GM19324 (cell line): ENCODE measurements around the gene LACTBL1.
"Not testable (repeated sequence)": the region's sequence is repeated elsewhere in the genome, so short reads cannot be mapped to it uniquely, and the experiment has no call there.

Experiments
- ATAC-seq: cut with Tn5 transposase; IDR thresholded peaks from one replicate; pipeline ENCODE4 v1.9.1; 2021; ENCODE audit warnings: mild to moderate bottlenecking, moderate library complexity; ENCODE audit not compliant: unreplicated experiment, low FRiP score

The LACTBL1 gene

DNA sequence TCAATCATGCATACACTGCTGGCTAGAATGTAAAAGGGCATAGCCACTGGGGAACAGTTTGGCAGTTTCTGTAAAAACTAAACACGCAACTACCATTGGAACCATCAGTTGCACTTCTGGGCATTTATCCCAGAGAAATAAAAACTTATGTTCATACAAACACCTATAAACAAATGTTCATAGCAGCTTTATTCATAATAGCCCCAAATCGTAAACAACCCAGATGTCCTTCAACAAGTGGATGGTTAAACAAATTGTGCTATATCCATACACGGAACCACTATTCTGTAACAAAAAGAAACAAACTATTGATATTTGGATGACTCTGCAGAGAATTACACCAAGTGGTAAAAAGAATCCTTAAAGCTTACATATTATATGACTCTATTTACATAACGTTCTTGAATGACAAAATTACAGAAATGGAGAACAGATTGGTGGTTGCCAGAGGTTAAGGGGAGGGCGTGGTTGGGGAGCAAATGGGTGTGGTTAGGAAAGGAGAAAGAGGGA, 22.8 kb downstream of the LACTBL1 start:
- no peak for ATAC-seq

DNA sequence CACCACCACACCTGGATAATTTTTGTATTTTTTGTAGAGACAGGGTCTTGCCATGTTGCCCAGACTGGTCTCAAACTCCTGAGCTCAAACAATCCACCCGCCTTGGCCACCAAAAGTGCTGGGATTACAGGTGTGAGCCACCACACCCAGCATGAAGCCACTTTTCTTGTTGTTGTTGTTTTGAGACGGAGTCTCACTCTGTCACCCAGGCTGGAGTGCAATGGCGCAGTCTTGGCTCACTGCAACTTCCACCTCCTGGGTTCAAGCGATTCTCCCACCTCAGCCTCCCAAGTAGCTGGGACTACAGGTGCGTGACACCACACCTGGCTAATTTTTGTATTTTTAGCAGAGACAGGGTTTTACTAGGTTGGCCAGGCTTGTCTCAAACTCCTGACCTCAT, 27.5 kb downstream of the LACTBL1 start:
- ATAC-seq: not testable (repeated sequence)

DNA sequence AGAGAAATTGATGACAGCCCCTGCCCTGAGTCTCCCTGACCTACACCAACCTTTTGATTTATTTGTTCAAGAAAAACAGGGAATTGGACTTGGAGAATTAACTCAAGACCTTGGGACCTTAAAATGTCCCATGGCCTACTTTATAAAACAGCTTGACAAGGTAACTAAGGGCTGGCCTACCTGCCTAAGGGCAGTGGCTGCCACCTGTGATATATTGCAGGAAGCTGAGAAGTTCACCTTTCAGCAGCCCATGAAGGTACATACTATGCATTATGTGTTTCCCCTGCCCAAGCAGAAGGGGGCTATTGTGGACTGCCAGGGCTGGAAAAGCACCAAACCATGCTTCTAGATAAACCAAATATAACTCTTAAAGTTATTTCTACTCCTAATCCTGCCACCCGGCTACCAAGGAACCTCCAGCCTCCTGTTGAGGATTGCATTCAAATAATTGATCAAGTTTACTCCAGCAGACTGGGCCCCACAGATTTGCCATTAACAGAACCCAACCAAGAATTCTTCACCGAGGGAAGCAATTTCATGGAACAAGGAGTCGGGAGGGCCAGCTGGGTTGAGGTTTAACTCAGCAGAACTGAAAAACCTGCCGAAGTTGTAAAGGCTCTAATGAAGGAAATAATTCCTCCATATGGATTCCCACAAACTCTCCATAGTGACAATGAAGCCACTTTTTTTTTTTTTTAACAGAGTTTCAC, 28.2 kb downstream of the LACTBL1 start:
- no peak for ATAC-seq

DNA sequence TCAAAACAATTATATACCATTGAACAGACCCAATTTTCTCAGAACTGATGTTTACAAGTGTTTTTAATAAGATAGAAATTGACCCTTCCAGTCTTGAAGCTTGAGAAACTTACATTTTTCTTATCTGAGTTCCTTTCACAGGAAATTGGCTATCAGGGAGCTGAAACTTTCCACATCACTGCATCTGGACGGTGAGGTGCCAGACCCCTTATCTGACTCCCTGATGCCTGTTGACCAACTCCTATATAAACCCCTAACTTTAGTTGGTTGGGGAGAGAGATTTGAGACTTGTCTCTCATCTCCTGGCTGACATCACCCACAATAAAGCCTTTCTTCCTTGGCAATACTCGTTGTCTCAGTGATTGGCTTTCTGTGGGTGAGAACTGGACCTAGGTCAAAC, 31.4 kb downstream of the LACTBL1 start:
- ATAC-seq: no peak

DNA sequence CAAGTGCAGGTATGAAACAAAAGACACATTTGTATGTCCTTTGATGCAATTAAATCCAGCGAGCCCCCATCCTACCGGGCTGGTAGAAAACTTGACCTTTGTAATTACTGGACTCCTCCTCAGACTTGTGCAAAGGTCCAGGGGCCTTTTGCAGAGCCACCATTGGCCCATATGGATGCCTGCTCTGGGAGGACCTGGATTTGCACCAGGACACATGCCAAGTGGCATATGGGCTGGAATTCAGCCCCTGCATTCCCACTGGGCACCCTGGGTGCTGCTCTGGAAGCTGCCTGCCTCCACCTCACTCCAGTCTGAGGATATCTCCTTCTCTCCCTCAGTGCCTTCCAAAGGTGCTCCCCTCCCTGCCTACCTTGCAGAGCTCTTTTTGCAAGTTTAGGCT, 36.0 kb downstream of the LACTBL1 start:
- ATAC-seq: no peak

DNA sequence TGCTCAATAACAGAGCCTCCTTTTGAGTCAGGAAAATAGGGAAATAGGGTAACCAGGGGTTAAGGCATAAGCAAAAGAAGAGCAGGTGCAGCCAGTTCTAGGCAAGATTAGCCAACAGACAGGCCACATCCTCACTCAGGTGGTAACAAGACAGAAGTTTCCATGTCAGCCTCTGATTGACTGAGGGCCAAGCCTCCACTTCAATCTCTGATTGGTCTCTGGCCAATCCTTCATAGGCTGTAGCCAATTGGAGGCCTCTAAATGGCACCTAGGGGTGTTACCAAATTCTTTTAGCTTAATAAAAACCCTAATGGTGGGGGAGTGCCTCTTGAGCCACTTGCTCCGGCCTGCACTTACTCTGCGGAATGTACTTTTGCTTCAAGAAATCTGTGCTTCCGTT, 37.2 kb downstream of the LACTBL1 start:
- no peak for ATAC-seq

DNA sequence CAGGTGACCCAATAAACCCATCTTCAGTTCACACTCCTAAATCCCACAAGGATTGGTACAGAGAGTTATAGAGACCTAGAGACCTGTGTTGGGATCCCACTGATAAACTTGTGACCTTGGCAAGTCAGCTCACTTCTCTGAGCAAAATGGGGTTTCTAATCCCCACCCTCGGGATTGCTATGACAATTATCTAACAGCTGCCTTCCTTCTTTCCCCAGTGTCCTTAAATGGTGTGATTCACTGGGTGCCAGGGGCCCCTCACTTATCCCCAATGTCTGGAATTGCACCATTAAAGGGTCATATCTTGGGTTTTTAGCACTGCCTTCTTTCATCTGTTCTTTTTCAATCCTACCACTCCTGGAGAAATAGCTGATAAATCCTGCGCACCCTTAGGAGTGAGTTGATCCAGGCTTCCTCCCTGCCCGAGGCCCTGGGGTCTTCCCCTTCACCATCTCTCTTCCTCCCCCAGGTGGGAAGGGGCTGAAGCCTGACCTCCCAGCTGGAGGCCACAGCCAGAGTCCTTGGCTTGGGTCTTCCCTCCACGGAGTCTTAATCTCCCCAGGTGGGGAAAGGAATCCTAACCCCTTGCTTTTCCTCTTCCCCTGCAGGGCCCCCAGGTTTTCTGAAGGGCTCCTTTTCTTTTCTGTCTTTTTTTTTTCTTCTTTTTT, 39.7 kb downstream of the LACTBL1 start:
- ATAC-seq: no peak

DNA sequence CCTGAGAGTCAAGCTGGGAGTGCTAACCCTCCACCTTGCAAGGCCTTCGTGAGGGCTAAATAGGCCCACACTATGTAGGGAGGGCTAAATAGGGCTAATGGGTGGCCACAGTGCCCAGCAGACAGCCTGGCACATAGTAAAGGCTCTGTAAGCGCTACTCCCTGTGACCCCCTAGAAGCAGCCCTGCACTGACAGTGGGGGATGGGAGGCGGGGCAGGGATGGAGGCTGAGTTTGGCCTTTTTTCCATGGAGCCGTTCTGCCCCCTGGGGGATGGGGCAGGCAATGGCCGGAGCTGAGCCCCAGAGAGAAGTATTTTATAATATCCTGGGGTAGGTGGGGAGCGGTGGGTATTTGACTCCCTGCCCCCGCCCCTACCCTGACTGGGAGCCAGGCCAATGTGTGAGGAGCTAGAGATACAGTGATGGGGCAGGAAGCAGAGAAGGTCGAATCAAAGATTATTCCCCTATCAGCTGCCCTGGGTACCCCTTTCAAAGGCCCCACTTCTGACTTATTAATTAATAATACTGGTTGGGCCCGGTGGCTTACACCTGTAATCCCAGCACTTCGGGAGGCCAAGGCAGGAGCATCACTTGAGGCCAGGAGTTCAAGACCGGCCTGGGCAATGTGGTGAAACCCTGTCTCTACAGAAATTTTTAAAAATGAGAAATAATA, 42.3 kb downstream of the LACTBL1 start:
- no peak for ATAC-seq

DNA sequence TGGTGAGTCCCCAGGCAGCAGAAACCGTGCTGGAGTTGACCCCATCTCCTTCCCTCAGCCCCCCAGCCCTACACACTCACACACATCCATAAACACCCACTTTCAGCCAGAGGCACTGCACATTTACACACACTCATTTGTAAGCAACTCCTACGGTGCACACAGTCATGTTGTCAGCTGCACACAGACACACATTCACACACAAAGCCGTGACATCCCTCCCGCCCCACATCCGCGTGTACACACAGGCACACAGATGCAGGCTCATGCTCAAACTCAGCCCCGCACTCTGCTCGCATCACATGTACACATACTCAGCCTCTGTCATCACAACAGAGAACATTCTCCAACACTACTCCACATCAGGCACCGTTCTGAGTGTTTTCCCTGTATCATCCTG, 47.6 kb downstream of the LACTBL1 start:
- no peak for ATAC-seq

DNA sequence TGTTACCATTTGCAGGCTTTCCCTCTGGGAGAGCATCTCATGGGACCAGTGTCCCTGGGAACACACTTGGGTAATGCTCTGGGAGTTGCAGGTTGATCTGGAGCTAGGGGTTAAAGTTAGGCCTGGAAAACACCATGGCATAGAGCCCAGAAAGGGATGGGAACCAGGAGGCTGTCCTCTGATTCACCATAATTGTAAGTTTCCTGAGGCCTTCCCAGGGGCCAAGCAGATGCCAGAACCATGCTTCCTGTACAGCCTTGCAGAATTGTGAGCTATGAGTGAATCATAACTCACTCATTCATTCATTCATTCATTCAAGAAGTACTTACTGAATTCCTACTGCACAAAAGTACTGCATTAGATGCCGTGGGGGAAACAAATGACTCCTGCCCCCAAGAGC, 50.0 kb downstream of the LACTBL1 start:
- ATAC-seq: no peak

DNA sequence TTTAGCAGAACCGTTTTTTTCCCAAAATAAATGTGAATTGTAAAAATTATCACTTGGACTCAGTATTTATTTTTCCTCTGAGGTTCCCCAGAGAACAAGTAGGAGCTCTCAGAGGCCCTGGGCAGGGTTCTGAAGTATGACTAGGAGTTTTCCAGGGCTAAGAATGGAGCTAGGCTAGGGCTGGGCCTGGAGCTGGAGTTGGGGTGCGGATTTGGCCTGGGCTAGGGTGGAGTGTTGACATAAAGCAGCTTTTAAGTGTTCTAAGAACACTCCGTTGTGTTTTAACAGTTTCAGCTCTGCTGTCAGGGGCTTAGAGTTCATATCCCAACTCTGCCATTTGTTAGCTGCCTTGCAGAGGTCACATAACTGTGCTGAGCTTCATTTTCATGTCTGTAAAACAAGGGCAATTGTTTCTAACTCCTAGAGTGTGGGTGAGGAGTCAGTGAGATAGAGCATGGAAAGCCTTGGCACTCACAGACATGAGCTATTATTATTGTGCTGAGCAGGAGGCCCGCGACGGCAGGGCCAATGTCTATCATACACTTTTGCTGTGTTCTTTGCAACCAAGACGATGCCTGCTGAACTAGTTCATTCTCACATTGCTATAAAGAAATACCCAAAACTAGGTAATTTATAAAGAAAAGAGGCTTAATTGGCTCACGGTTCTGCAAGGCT, 51.1 kb downstream of the LACTBL1 start:
- no peak for ATAC-seq

DNA sequence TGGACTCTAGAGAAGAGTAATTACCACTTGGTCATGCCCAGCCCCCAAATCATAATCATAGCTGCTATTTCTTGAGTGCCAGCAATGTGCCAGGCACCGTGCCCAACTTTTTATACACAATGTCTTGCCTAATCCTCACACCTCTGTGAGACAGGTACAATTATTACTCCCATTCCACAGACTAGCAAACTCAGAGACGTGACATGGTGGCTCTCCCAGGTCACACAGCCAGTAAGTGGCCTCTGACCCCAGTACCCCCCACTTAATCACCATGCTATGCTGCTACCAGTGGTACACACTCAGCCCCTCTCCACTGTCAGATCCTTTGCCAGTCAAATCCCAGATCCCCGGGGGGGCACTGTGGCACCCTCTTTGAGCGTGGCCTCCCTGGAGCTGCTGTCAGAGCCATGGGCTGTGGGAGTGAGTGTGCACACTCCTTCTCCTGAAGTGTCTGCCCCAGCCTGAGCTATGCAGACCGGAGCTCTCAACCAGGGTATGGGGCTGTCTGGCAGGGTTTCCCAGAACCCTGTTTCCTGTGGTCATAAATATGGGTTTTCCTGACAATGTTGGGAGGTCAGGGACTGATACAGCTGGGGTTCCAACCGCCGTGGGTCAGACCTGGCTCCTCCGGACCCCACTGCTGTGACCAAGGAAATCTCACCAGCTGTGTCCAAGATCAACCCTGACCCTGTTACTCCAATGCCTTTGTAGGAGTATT, 51.8 kb downstream of the LACTBL1 start:
- no peak for ATAC-seq

DNA sequence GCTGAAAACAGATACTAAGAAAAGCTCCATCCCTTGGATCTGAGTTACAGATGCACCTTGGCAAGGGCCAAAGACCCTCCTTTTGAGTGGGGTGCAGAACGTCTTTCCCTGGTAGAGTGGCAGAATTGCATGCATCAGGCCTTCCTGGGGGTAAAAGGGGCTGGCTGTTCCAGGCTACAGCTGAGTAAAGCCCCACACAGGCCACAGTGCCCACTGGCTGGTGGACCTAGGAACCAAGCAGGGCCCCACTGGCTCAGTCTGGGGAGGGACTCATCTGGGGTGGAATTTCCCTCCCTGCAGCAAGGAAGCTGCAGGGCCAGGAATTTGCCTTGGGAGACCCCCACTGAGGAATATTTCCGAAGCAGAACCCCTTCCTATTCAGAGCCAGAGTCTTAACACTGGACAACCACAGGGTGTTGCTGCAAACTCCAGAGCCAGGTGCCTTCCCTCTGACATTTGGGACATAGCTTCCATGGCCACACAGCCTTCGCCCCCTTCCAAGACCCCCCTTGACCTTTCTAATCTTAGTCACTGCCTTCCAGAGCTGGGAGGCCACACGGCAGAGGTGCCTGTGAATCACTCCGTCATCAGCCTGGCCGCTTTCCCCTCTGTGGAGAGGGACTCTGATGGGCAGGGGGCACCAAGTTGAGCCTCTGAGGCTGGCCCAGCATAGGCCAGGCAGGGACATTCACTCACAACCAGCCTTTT, 52.5 kb downstream of the LACTBL1 start:
- no peak for ATAC-seq

DNA sequence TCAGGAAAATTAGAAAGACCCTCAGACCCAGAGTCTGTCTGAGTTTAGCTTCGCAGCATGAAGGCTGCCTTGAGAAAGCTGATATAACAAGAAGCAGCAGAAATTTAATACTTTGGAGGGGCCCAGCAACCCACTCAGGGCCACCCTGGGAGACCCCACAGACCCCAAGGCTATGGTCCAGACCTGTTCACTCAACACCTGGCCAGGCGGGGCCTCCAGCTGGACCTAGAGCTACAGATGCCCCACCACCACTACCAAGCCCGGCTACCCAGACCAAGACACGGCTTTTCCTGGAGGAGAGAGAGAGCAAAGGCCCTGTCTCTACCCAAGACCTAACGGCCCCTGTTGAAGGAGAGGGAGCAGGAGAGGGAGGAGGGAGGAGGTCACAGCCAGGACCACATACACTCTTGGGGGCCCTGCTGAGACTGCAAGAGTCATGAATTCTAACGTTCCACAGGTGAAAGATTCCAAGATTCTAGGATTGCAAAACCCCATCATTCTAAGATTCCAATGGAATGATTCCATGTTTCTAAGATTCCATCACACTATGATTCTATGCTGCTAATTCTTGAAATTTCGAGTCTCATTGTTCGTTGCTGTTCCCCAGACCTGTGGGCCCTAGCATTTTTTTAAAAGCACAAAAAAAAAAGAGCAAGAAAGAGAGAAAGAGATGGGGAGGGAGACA, 53.2 kb downstream of the LACTBL1 start:
- ATAC-seq: no peak

DNA sequence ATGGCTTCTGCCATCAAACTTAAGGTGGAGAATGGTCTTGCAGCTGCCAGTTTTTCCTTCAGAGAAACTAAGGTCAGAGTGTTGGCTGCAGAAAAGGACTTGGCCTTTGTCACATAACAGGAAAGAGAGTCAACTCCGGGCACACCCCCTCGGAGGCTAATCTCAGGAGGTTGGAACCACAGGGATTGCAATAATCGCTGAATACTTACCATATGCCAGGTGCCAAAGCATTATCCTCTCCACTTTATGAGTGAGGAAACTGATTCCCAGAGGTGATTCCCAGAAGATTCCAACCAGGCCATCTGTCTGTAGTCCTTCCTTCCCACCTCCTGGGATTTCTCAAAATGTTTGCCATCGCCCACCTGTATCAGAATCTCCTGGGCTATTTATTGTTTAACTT, 54.0 kb downstream of the LACTBL1 start:
- no peak for ATAC-seq

DNA sequence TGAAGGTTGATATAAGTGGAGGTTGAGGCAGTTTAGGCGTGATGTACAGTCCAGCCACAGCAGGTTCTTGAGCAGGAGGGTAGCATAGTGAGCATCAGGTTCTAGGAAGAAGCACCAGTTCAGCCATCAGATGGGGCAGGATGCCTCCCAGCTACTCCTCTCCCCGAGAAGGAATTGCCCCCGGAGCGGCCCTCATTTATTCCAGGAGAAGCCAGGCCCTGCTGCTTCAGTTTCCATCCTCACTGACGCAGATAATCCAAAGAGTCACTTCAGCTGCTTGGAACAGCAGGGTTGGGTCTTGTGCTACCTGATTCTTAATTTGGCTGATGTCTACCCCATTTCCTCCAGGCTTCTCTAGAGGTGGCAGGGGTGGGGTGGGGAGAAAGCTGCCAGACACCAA, 54.7 kb downstream of the LACTBL1 start:
- no peak for ATAC-seq

DNA sequence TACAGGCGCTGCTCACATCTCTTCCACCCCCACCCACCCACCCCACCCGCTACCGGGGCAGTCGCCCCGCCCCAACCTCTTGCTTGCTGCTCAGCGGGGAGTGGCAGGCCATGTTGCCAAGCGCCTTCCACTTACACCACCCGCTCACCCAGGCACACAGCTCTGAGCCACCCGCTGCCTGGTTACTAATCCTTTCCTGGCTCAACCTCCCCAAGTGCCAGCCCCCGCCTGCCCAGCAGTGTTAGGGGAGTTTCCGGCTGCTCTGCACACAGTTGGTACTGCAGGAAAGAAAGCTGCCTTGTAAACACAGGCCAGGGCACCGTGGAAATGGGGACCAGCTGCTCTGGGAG, 56.2 kb downstream of the LACTBL1 start:
- no peak for ATAC-seq

DNA sequence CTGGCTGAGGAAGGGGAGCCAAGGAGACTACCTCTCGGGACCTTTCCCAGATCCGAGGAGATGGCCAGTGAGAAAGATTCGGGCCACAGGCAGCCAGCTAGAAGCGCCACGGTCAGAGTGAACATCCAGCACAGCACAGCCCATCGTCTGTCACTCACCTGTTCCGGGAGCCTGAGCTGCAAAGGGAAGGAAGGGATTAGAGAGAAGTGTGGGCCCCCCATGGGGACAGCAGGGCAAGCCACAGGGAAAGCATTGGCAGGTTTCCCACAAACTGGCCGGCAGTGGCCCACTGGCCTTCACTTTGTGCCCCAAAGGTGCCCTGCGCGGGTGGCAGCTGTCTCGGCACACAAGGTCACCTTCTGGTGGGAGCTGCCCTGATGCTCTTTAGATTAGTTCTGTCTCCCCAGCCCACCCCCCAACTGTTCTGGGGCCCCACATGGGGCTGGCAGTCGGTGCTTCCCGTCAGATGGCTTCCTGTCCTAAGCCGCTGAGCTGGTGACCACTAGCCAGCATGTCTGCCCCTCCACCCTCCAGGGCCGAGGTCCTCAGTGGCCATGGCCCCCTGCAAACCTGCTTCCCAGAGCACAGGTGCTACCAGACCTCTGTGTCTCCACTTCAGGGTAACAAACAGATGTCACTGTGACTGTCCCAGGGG, 56.7 kb downstream of the LACTBL1 start:
- ATAC-seq: no peak

DNA sequence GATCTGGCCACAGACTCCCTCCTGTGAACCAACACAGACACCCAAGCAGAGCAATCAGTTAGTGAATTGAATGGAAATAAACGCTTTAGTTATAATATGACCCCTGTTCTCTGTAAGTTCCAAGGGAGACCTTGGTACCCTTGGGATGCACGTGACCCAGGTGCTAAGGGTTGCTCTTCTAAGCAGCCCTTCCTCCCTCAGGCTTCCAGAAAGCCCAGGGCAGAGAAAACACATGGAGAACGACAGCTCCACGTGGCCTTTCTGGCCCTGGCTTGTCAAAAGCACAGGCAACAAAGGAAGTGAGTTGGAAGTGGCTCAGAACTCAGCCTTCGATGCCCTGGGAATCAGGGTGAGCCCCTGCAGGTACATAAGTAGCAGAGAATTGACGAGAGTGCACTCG, 57.4 kb downstream of the LACTBL1 start:
- ATAC-seq: no peak
